GM12878 (cell line): ENCODE results near the gene ERFL. TPM values are rescaled to one million over a fixed set of nuclear protein-coding genes. Genes with fewer than 3 reads are reported as not detected.

Experiments used
- ATAC-seq: fragments of 200-7000 bp; cut with Tn5 transposase; 3 replicates; pipeline ENCODE4 v1.9.1; 2020; ENCODE audit warnings: mild to moderate bottlenecking, moderate library complexity
- BruUV-seq: library from RNA; stranded (reverse); fragments of 400-500 nt; replicated peaks from 2 replicates; lab custom pipeline; 2021; lab: Mats Ljungman, UMichigan
- CTCF ChIA-PET: fragments of 300-600 bp; sonication (Branson Sonifier 250); formaldehyde crosslinking; extraction: SDS; loops from one replicate; lab custom pipeline; 2021; ENCODE audit warnings: inconsistent platforms; lab: Yijun Ruan, JAX
- POLR2A ChIA-PET: fragments of 350-600 bp; formaldehyde crosslinking; extraction: SDS; loops from one replicate; lab custom pipeline; 2021; ENCODE audit warnings: inconsistent platforms; lab: Charles Lee
- RAD21 ChIA-PET: fragments of 300-600 bp; sonication (Branson Sonifier 250); formaldehyde crosslinking; loops from one replicate; lab custom pipeline; 2023; ENCODE audit warnings: antibody characterized with exemption; ENCODE audit not compliant: unreplicated experiment; lab: Charles Lee
- SMC1A ChIA-PET: fragments of 300-600 bp; sonication (Branson Sonifier 250); formaldehyde crosslinking; loops from one replicate; lab custom pipeline; 2023; ENCODE audit not compliant: unreplicated experiment, uncharacterized antibody; lab: Charles Lee
- DNase-seq: peaks from one replicate; pipeline ENCODE4 v3.0.0-alpha.2; 2011; ENCODE audit warnings: low read depth, low spot score
- FAIRE-seq: peaks from 3 replicates; lab custom pipeline; 2011; peaks lifted over from hg19 to GRCh38; lab: Jason Lieb, UNC
- H2AFZ ChIP-seq: 2 replicates; pipeline ENCODE4 v1.6.0; 2011; ENCODE audit warnings: low read depth, low read length, control low read depth; ENCODE audit not compliant: control insufficient read depth
- H3K27ac ChIP-seq: 2 replicates; pipeline ENCODE4 v1.5.1; 2011; ENCODE audit warnings: control low read depth; ENCODE audit not compliant: control insufficient read depth, insufficient read depth
- H3K27me3 ChIP-seq, 2 experiments: replicated peaks in 1 of 2; 2 replicates each; pipeline versions ENCODE4 v1.6.0 to v1.6.1; 2011; ENCODE audit warnings: low read length in 1 of 2; ENCODE audit not compliant: control insufficient read depth in 2 of 2, insufficient read depth in 2 of 2
- H3K36me3 ChIP-seq, 2 experiments: 2 replicates each; pipeline ENCODE4 v1.5.1; 2011; ENCODE audit warnings: low read length in 1 of 2; ENCODE audit not compliant: control insufficient read depth in 2 of 2, insufficient read depth in 2 of 2
- H3K4me1 ChIP-seq: 2 replicates; pipeline ENCODE4 v1.6.1; 2011; ENCODE audit warnings: mild to moderate bottlenecking, low read length, moderate library complexity, mixed read lengths; ENCODE audit not compliant: control insufficient read depth, insufficient read depth
- H3K4me2 ChIP-seq: 2 replicates; pipeline ENCODE4 v1.6.0; 2011; ENCODE audit warnings: control low read depth; ENCODE audit not compliant: control insufficient read depth, insufficient read depth
- H3K4me3 ChIP-seq: fragments of 200-600 bp; sonication (generic); 2 replicates; pipeline ENCODE4 v1.5.1; 2016
- H3K79me2 ChIP-seq: 2 replicates; pipeline ENCODE4 v1.6.0; 2011; ENCODE audit warnings: low read length; ENCODE audit not compliant: control insufficient read depth, insufficient read depth
- H3K9ac ChIP-seq: 2 replicates; pipeline ENCODE4 v1.8.0; 2011; ENCODE audit warnings: low read length, control low read depth, mixed read lengths; ENCODE audit not compliant: control insufficient read depth, insufficient read depth
- H3K9me3 ChIP-seq: replicated peaks from 3 replicates; pipeline ENCODE4 v1.5.1; 2011; ENCODE audit warnings: mild to moderate bottlenecking, low read length; ENCODE audit not compliant: control insufficient read depth, insufficient read depth
- H4K20me1 ChIP-seq: 2 replicates; pipeline ENCODE4 v1.6.0; 2011; ENCODE audit not compliant: control insufficient read depth, insufficient read depth
- FOXK2 ChIP-seq: fragments of 450-650 bp; IDR thresholded peaks from 2 replicates; pipeline ENCODE4 v1.6.1; 2017; ENCODE audit warnings: mild to moderate bottlenecking, moderate library complexity
- POLR2A ChIP-seq: IDR thresholded peaks from 2 replicates; pipeline ENCODE4 v1.6.1; 2011; ENCODE audit warnings: low read depth, mild to moderate bottlenecking, low read length
- POLR2AphosphoS5 ChIP-seq: IDR thresholded peaks from 2 replicates; pipeline ENCODE4 v1.6.1; 2011; ENCODE audit warnings: mild to moderate bottlenecking, low read length, inconsistent platforms
- SMAD5 ChIP-seq: IDR thresholded peaks from 2 replicates; pipeline ENCODE4 v1.6.1; 2016; ENCODE audit warnings: antibody characterized with exemption, low read depth
- SMARCA5 ChIP-seq: fragments of 450-650 bp; IDR thresholded peaks from 2 replicates; pipeline ENCODE4 v1.6.1; 2017; ENCODE audit warnings: mild to moderate bottlenecking
- WGBS: methylation state at CpG from one replicate; pipeline ENCODE4 v1.1.6; 2016; ENCODE audit warnings: low lambda C conversion rate; ENCODE audit not compliant: insufficient replicate concordance, insufficient coverage; ENCODE audit errors: missing lambda C conversion rate; 5-methylcytosine and 5-hydroxymethylcytosine counted together
- in situ Hi-C: fragments of 300-500 bp; cut with MboI; formaldehyde crosslinking; loops from 9 replicates; pipeline ENCODE4 v1.14.3; 2018; ENCODE audit warnings: mixed read lengths
- intact Hi-C: fragments of 100-400 bp; cut with micrococcal nuclease; formaldehyde crosslinking; loops from one replicate; pipeline ENCODE4 v1.14.2; 2022; ENCODE audit not compliant: unreplicated experiment
- polyA plus RNA-seq, 11 experiments: library from polyadenylated mRNA; depleted of rRNA in 4 of 11; unstranded in 6 of 11; stranded (reverse) in 5 of 11; fragments of >200 nt; fragmentation: Nextera tagmentation in 4 of 11; fragmentation: Illumina TruSeq in 1 of 11; extraction: Ambion mirVana in 4 of 11; extraction: Trizol in 1 of 11; gene quantifications; 1 replicate in 1 of 11; 2 replicates in 10 of 11; pipeline versions ENCODE4 v1.2.1 to v1.2.3, GENCODE V29; 2011 to 2016; ENCODE audit warnings: inconsistent platforms in 2 of 11, missing spikeins in 2 of 11, low read depth in 1 of 11
- total RNA-seq, 4 experiments: library from RNA; depleted of rRNA in 3 of 4; stranded (reverse); fragments of >200 nt in 3 of 4; fragmentation: Illumina TruSeq in 1 of 4; extraction: Trizol in 1 of 4; gene quantifications; 2 replicates each; pipeline versions ENCODE4 v1.2.1 to v1.2.3, GENCODE V29; 2013 to 2021
- TF ChIP-seq, protein P1 (sequence below): fragments of 450-650 bp; IDR thresholded peaks from 2 replicates; pipeline ENCODE4 v1.6.1; 2018; ENCODE audit warnings: mild to moderate bottlenecking, low read depth, moderate library complexity; ENCODE audit not compliant: partially characterized antibody
- TF ChIP-seq, protein P2 (sequence below): IDR thresholded peaks from 2 replicates; pipeline ENCODE4 v1.6.1; 2011; ENCODE audit warnings: borderline replicate concordance, low read depth, mild to moderate bottlenecking, moderate library complexity, low read length; ENCODE audit not compliant: insufficient read depth, poor library complexity, severe bottlenecking
- TF ChIP-seq, protein P3 (sequence below), 3 experiments: IDR thresholded peaks in 2 of 3; conservative IDR thresholded peaks in 1 of 3; 2 replicates each; pipeline ENCODE4 v1.5.1; 2011; ENCODE audit warnings: low read depth in 3 of 3, low read length in 3 of 3, mild to moderate bottlenecking in 3 of 3, control low read depth in 2 of 3, moderate library complexity in 2 of 3, inconsistent platforms in 1 of 3, mixed read lengths in 1 of 3; ENCODE audit not compliant: control insufficient read depth in 2 of 3, insufficient read depth in 1 of 3; ENCODE audit errors: extremely low read depth in 1 of 3

Gene ERFL
- total and polyA plus RNA-seq, 10 of the 15 experiments (the other 5 are each of a cell fraction or from before 2014, with no cell fraction given), result 0.04 to 0.10 (median 0.05) TPM; not detected in 7

DNA sequence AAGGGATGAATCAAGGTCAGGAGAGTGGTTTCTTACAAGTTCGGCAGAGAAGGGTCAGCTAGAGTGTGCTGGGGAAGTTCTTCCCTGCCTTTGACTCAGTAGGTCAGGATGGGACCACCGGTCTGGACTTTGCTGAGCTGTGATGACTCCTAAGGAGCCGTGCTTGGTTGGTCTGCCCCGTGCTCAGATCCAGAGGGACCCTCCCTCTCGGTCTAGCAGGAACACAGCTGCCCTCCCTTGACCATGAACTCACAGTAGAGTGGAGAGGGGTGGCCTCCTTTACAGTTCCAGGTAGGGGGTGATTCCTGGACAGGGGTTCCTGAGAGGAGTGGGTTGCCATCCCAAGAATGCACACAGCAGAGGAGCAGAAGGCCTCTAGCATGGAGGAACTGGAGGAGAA lies 63.9 kb downstream of the ERFL start:
- peaks cover 37 to 41% of the 10 kb centered on the region in 2 experiments for H3K36me3 ChIP-seq
- H2AFZ ChIP-seq, result no peak overlapping the region
- BruUV-seq, result TSS peak; percentile 3
- FAIRE-seq (no peak), DNase-seq (no peak), ATAC-seq (no peak)
- ChIA-PET RAD21 (interaction anchor here (1.0 kb wide), 1 partner anchor 70 kb away, joined by 3 read pairs; no protein-coding TSS in a partner anchor), CTCF (interaction anchor here (1.3 to 3.7 kb wide), 4 partner anchors 8 to 93 kb away, joined by 4 to 28 read pairs (median 8); partner anchors contain the start of gene CD79A), SMC1A (interaction anchor here (1.4 to 1.9 kb wide), 3 partner anchors 10 to 88 kb away, joined by 4 to 5 read pairs (median 5); no protein-coding TSS in a partner anchor), POLR2A (interaction anchor here (0.5 to 2.4 kb wide), 5 partner anchors 10 to 22 kb away, joined by 3 to 14 read pairs (median 4); no protein-coding TSS in a partner anchor)
- peak overlapping the region; percentile 65; the same call in 1 of the 2 replicates for H3K4me3 ChIP-seq
- peak overlapping the region; percentile 25; the same call in 1 of the 2 replicates for H3K9ac ChIP-seq
- H3K27ac ChIP-seq, result no peak overlapping the region
- WGBS, result 80% methylated on average over 5 of the region's 5 CpGs
- H3K79me2 ChIP-seq, result peaks cover 86% of the 10 kb centered on the region
- in situ Hi-C loops (no loop called here), intact Hi-C loops (no loop called here)
- TF ChIP-seq POLR2A (peak; percentile 35; the same call in 1 of the 2 replicates), SMAD5 (peak; percentile 26; the same call in 1 of the 2 replicates), SMARCA5 (no peak), FOXK2 (no peak), POLR2AphosphoS5 (no peak)
- TF ChIP-seq, protein P1, sequence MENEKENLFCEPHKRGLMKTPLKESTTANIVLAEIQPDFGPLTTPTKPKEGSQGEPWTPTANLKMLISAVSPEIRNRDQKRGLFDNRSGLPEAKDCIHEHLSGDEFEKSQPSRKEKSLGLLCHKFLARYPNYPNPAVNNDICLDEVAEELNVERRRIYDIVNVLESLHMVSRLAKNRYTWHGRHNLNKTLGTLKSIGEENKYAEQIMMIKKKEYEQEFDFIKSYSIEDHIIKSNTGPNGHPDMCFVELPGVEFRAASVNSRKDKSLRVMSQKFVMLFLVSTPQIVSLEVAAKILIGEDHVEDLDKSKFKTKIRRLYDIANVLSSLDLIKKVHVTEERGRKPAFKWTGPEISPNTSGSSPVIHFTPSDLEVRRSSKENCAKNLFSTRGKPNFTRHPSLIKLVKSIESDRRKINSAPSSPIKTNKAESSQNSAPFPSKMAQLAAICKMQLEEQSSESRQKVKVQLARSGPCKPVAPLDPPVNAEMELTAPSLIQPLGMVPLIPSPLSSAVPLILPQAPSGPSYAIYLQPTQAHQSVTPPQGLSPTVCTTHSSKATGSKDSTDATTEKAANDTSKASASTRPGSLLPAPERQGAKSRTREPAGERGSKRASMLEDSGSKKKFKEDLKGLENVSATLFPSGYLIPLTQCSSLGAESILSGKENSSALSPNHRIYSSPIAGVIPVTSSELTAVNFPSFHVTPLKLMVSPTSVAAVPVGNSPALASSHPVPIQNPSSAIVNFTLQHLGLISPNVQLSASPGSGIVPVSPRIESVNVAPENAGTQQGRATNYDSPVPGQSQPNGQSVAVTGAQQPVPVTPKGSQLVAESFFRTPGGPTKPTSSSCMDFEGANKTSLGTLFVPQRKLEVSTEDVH, result no peak
- TF ChIP-seq, protein P2, sequence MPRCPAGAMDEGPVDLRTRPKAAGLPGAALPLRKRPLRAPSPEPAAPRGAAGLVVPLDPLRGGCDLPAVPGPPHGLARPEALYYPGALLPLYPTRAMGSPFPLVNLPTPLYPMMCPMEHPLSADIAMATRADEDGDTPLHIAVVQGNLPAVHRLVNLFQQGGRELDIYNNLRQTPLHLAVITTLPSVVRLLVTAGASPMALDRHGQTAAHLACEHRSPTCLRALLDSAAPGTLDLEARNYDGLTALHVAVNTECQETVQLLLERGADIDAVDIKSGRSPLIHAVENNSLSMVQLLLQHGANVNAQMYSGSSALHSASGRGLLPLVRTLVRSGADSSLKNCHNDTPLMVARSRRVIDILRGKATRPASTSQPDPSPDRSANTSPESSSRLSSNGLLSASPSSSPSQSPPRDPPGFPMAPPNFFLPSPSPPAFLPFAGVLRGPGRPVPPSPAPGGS, result no peak
- TF ChIP-seq, protein P3, sequence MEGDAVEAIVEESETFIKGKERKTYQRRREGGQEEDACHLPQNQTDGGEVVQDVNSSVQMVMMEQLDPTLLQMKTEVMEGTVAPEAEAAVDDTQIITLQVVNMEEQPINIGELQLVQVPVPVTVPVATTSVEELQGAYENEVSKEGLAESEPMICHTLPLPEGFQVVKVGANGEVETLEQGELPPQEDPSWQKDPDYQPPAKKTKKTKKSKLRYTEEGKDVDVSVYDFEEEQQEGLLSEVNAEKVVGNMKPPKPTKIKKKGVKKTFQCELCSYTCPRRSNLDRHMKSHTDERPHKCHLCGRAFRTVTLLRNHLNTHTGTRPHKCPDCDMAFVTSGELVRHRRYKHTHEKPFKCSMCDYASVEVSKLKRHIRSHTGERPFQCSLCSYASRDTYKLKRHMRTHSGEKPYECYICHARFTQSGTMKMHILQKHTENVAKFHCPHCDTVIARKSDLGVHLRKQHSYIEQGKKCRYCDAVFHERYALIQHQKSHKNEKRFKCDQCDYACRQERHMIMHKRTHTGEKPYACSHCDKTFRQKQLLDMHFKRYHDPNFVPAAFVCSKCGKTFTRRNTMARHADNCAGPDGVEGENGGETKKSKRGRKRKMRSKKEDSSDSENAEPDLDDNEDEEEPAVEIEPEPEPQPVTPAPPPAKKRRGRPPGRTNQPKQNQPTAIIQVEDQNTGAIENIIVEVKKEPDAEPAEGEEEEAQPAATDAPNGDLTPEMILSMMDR (IDR thresholded peaks at IDR 0.05 in 2 of 3, conservative IDR thresholded peaks at IDR 0.05 in 1 of 3; ENCODE audit: control insufficient read depth in 2 of 3, extremely low read depth in 1 of 3, insufficient read depth in 1 of 3, low read depth in 3 of 3, low read length in 3 of 3), result 0 out of 6 replicates have a peak, but pooled peaks of 1 of the 3 experiments have one; percentile 1
- H3K4me1 ChIP-seq, result peaks cover 53% of the 10 kb centered on the region
- no peaks in the 10 kb centered on the region for H3K27me3 ChIP-seq
- no peaks in the 10 kb centered on the region for H3K9me3 ChIP-seq
- H4K20me1 ChIP-seq, result peaks cover 31% of the 10 kb centered on the region
- H3K4me2 ChIP-seq, result peak overlapping the region; percentile 84
